GM06990 (cell line): ENCODE data around the gene IGSF9.
"Not testable (repeated sequence)": the region's sequence is repeated elsewhere in the genome, so short reads cannot be mapped to it uniquely, and the experiment has no call there.

Experiments used
- DNase-seq: peaks from one replicate; pipeline ENCODE4 v3.0.0-alpha.2; 2011; ENCODE audit not compliant: insufficient read length; ENCODE audit errors: extremely low read depth
- H3K27me3 ChIP-seq: replicated peaks from 2 replicates; pipeline ENCODE4 v1.6.0; 2011; ENCODE audit warnings: low read length; ENCODE audit not compliant: control insufficient read depth, insufficient read depth
- H3K36me3 ChIP-seq: 2 replicates; pipeline ENCODE4 v1.5.1; 2011; ENCODE audit warnings: low read length; ENCODE audit not compliant: control insufficient read depth, insufficient read depth
- H3K4me3 ChIP-seq: replicated peaks from 2 replicates; pipeline ENCODE4 v1.5.1; 2011; ENCODE audit warnings: low read depth, mild to moderate bottlenecking, control low read depth, low read length
- CTCF ChIP-seq: IDR thresholded peaks from 2 replicates; pipeline ENCODE4 v1.5.1; 2011; ENCODE audit warnings: low read length, control low read depth, mild to moderate bottlenecking, inconsistent platforms; ENCODE audit not compliant: insufficient read depth, poor library complexity, severe bottlenecking

IGSF9 gene

GRCh38 chr1:159914252-159915018 lies 31.0 kb downstream of the IGSF9 start:
- H3K27me3 ChIP-seq = no peaks in the 10 kb centered on the region
- DNase-seq = no peak
- H3K4me3 ChIP-seq = no peak overlapping the region
- no peak for TF ChIP-seq CTCF
- H3K36me3 ChIP-seq = peaks cover 21% of the 10 kb centered on the region

DNA sequence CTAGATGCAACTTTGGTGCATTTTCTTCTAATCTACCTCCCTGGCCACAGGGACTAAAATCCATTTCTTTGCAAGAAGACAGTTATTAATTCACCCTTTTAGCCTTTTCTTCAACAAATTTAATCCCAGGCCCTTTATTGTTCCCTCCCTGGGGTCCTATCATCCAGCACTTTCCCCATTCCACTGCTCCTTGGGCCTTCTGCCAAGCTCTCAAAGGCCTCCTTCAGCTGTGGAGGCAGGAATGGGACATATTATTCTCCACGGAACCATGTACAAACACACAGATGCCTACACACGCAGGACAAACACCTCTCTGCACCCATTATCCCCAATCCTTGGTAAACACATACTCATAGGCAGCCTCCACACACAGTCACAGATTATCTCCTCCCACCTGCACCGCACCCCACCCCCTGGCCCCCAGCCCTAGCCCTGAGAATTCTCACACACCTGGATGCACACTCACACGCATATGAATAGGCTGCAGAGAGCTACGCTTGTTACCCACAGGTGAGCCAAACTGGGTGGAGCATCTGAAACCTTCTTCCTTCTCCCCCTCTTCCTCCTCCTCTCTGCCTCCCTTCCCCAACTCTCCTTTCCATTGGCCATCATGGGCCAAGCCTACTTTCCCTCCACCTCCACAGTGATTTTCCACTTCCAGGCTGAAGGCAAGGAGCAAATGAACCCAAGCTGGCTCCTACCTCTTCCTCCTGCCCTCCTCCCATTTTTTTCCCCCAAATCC lies 31.8 kb downstream of the IGSF9 start:
- Histone ChIP-seq H3K4me3 (no peak overlapping the region), H3K36me3 (peaks cover 13% of the 10 kb centered on the region), H3K27me3 (no peaks in the 10 kb centered on the region)
- no peak for TF ChIP-seq CTCF
- DNase-seq = no peak

DNA sequence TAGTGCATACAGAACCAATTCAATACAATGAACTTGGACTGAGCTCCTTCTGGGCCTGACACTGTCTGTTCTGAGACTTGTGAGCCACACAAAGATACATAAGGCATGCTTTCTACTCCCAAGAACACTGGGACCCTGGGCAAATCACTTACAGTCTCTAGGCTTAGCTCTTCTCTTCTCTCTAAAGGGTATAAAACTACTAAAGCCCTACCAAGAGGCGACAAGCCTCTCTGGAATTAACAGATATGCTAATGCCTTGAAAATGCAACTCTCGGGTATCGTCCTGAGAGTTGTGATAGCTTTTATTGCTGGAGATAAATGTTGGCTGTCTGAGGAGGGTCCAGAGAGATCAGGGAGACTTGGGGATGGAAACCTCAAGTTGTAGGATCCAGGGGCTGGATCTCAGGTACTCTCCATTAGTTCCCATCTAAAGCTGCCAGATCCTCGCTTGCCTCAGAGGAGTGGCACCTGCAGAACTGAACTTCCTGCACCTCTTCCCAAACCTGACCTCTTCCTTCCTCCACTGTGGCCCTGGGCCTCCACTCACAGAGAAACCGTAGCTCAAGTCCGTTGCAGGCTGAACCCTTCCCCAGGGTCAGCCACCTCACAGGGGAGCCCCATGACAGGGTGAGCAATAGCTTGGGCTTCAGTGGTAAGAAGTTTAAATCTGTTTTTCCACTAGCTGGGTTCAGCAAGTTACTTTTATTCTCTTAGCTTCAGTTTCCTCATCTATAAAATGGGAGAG lies 33.9 kb downstream of the IGSF9 start:
- H3K36me3 ChIP-seq = peaks cover 2% of the 10 kb centered on the region
- no peak for DNase-seq
- no peak overlapping the region for H3K4me3 ChIP-seq
- no peaks in the 10 kb centered on the region for H3K27me3 ChIP-seq
- no peak for TF ChIP-seq CTCF

GRCh38 chr1:159908031-159908940 lies 37.1 kb downstream of the IGSF9 start:
- TF ChIP-seq CTCF = no peak
- Histone ChIP-seq H3K36me3 (no peaks in the 10 kb centered on the region), H3K4me3 (no peak overlapping the region), H3K27me3 (no peaks in the 10 kb centered on the region)
- no peak for DNase-seq

GRCh38 chr1:159906960-159907359 lies 38.5 kb downstream of the IGSF9 start:
- no peaks in the 10 kb centered on the region for H3K36me3 ChIP-seq
- no peaks in the 10 kb centered on the region for H3K27me3 ChIP-seq
- no peak overlapping the region for H3K4me3 ChIP-seq
- DNase-seq = no peak
- TF ChIP-seq CTCF = no peak

DNA sequence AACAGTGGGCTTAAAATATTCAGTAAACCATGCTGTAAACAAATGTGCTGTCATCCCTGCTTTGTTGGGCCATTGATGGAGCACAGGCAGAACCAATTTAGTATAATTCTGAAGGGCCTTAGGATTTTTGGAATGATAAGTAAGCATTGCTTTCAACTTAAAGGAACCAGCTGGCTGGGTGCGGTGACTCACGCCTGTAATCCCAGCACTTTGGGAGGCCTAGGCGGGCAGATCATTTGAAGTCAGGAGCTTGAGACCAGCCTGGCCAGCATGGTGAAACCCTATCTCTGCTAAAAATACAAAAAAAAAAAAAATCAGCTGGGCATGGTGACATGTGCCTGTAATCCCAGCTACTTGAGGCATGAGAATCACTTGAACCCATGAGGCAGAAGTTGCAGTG lies 41.4 kb downstream of the IGSF9 start:
- not testable (repeated sequence) for H3K27me3 ChIP-seq, H3K4me3 ChIP-seq, H3K36me3 ChIP-seq, DNase-seq
